Measurements from ENCODE around the gene EHMT2.

- no peak for TF ChIP-seq CTCF (IDR thresholded peaks at IDR 0.05; ENCODE audit: extremely low read depth in 1 of 2, insufficient read depth in 1 of 2, low read depth in 1 of 2, low read length in 2 of 2)
- no peak for TF ChIP-seq EZH2 (IDR thresholded peaks at IDR 0.05; ENCODE audit: borderline replicate concordance, low read depth, low read length, severe bottlenecking)
- TF ChIP-seq POLR2AphosphoS5 (IDR thresholded peaks at IDR 0.05; ENCODE audit: insufficient read depth, low read depth, low read length), result no peak
- no peak for TF ChIP-seq POLR2A (IDR thresholded peaks at IDR 0.05; ENCODE audit: low read depth, low read length)
- no peak for TF ChIP-seq MAX (IDR thresholded peaks at IDR 0.05; ENCODE audit: insufficient read depth, insufficient read length)
- no peak for TF ChIP-seq JUN (IDR thresholded peaks at IDR 0.05; ENCODE audit: borderline replicate concordance, insufficient read depth, insufficient read length, low read depth)
Measured at GRCh38 chr6:31905041-31905440, 7.5 kb upstream of the EHMT2 start.
